Measurements from ENCODE around the gene RAPGEF4. TPM values are rescaled to one million over a fixed set of nuclear protein-coding genes. Genes with fewer than 3 reads are reported as not detected.

Gene RAPGEF4
- total RNA-seq, 1 experiment from 2014 or later: not detected

DNA sequence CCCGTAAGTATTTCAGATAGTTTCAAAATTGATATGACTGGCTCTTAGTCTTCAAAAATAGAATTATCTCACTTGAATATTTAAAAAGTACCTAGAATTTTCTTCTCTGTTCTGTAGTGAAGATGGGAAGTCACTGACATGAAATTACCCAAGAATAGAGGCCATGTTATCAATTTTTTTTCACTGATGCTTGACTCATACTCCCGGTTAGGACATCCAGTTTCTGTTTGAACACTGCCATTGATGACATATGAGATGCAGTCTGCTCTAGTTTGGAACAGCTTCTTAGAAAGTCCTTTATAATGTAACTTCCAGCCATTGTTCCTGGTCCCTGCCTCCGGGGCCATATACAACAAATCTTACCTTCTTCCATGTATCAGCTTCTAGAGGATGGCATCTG is 366.0 kb downstream of the RAPGEF4 start:
- Mint-ChIP-seq H3K4me1 (ENCODE audit: insufficient read depth, unreplicated experiment) (peaks cover 29% of the 10 kb centered on the region), H3K36me3 (ENCODE audit: insufficient read depth, unreplicated experiment) (peaks cover 27% of the 10 kb centered on the region), H3K9me3 (ENCODE audit: unreplicated experiment) (no peaks in the 10 kb centered on the region), H3K27me3 (ENCODE audit: insufficient read depth, unreplicated experiment) (no peaks in the 10 kb centered on the region), H3K4me3 (ENCODE audit: unreplicated experiment) (peak overlapping the region; percentile 14), H3K27ac (ENCODE audit: low read depth, unreplicated experiment) (peak overlapping the region; percentile 85)
- TF ChIP-seq, protein P1, sequence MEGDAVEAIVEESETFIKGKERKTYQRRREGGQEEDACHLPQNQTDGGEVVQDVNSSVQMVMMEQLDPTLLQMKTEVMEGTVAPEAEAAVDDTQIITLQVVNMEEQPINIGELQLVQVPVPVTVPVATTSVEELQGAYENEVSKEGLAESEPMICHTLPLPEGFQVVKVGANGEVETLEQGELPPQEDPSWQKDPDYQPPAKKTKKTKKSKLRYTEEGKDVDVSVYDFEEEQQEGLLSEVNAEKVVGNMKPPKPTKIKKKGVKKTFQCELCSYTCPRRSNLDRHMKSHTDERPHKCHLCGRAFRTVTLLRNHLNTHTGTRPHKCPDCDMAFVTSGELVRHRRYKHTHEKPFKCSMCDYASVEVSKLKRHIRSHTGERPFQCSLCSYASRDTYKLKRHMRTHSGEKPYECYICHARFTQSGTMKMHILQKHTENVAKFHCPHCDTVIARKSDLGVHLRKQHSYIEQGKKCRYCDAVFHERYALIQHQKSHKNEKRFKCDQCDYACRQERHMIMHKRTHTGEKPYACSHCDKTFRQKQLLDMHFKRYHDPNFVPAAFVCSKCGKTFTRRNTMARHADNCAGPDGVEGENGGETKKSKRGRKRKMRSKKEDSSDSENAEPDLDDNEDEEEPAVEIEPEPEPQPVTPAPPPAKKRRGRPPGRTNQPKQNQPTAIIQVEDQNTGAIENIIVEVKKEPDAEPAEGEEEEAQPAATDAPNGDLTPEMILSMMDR (IDR thresholded peaks at IDR 0.05; ENCODE audit: unreplicated experiment): no peak
- DNase-seq (ENCODE audit: unreplicated experiment): peak; percentile 82
- CTCF ChIA-PET: interaction anchor here (0.9 kb wide), 1 partner anchor 22 kb away, joined by 3 read pairs; no protein-coding TSS in a partner anchor
- BruUV-seq (replicated peaks): no TSS peak
- POLR2A ChIA-PET: interaction anchor here (0.6 to 2.9 kb wide), 10 partner anchors 15 to 64 kb away, joined by 3 to 19 read pairs (median 4); no protein-coding TSS in a partner anchor
- intact Hi-C loops (cut with micrococcal nuclease): no loop called here

Other genes with a start within 250 kb of the RAPGEF4 start
- gene PDK1, start 179.8 kb upstream of the RAPGEF4 start, total RNA-seq (2022): 18.7 and 26.5 TPM in 2 replicates

Data from MCF 10A (cell line).